Thoracic aorta (tissue), 2 donors: Measurements from ENCODE around the gene PTPRG. TPM values are rescaled to one million over a fixed set of nuclear protein-coding genes. Genes with fewer than 3 reads are reported as not detected.
A peak's percentile ranks its signal among the peaks of the same experiment; 100 is the strongest.

Source experiments
- ATAC-seq: fragments of 150-250 bp; one replicate; pipeline ENCODE4 v1.8.0; 2017; ENCODE audit warnings: low read depth; ENCODE audit not compliant: insufficient number of reproducible peaks, low FRiP score
- DNase-seq: peaks from one replicate; pipeline ENCODE4 v3.0.0-alpha.2; 2020; ENCODE audit warnings: low spot score
- H3K27ac ChIP-seq, 2 donors: fragments of 200-600 bp; sonication (generic); 1 replicate in 1 of 2; 2 replicates in 1 of 2; pipeline ENCODE4 v1.5.1; 2016; ENCODE audit warnings: mild to moderate bottlenecking in 2 of 2, moderate library complexity in 2 of 2
- H3K27me3 ChIP-seq: fragments of 200-600 bp; sonication (generic); replicated peaks from 2 replicates; pipeline ENCODE4 v1.6.0; 2016; ENCODE audit warnings: mild to moderate bottlenecking; ENCODE audit not compliant: insufficient read depth
- H3K36me3 ChIP-seq: fragments of 200-600 bp; sonication (generic); one replicate; pipeline ENCODE4 v1.5.1; 2016
- H3K4me1 ChIP-seq, 2 donors: fragments of 200-600 bp; sonication (generic); 1 replicate in 1 of 2; 2 replicates in 1 of 2; pipeline versions ENCODE4 v1.5.1 to v1.6.0; 2016; ENCODE audit warnings: low read depth in 2 of 2, mild to moderate bottlenecking in 1 of 2; ENCODE audit not compliant: control insufficient read depth in 1 of 2
- H3K4me3 ChIP-seq: fragments of 200-600 bp; sonication (generic); 2 replicates; pipeline ENCODE4 v1.5.1; 2016; ENCODE audit warnings: mild to moderate bottlenecking
- H3K9me3 ChIP-seq: fragments of 200-600 bp; sonication (generic); 2 replicates; pipeline ENCODE4 v1.5.1; 2016
- total RNA-seq, 2 donors: library from RNA; depleted of rRNA; stranded (reverse); fragments of >200 nt; gene quantifications; one replicate each; pipeline versions ENCODE4 v1.1.0 to v1.2.3, GENCODE V29; 2016
- TF ChIP-seq, protein P1 (sequence below): fragments of 200-600 bp; sonication (generic); IDR thresholded peaks from one replicate; pipeline ENCODE4 v1.5.1; 2019; ENCODE audit warnings: antibody characterized with exemption

PTPRG gene
- total RNA-seq, 2 donors from 2014 or later, result 154 to 208 TPM

DNA sequence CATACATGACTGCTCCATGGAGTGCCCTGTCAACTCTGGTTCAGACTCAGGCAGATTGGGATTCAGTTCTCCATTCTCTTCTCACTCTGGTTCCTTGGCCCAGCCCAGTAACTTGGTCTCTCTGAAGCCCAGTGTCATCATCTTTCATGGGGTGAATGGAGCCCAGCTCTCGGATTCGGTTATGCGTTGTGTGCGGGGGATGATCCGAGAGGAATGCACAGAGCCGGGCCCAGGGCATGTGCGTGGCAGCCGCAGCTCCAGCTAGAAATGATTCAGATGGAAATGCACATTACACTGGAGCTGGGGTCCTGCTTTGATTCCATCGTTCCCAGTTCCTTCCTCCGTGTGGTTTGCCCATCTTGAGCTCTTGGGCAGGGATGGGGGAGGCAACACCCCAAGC is 622.6 kb downstream of the PTPRG start:
- no peak overlapping the region for H3K27ac ChIP-seq
- no peaks in the 10 kb centered on the region for H3K27me3 ChIP-seq
- H3K36me3 ChIP-seq, result no peaks in the 10 kb centered on the region
- no peak overlapping the region for H3K4me3 ChIP-seq
- TF ChIP-seq, protein P1, sequence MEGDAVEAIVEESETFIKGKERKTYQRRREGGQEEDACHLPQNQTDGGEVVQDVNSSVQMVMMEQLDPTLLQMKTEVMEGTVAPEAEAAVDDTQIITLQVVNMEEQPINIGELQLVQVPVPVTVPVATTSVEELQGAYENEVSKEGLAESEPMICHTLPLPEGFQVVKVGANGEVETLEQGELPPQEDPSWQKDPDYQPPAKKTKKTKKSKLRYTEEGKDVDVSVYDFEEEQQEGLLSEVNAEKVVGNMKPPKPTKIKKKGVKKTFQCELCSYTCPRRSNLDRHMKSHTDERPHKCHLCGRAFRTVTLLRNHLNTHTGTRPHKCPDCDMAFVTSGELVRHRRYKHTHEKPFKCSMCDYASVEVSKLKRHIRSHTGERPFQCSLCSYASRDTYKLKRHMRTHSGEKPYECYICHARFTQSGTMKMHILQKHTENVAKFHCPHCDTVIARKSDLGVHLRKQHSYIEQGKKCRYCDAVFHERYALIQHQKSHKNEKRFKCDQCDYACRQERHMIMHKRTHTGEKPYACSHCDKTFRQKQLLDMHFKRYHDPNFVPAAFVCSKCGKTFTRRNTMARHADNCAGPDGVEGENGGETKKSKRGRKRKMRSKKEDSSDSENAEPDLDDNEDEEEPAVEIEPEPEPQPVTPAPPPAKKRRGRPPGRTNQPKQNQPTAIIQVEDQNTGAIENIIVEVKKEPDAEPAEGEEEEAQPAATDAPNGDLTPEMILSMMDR, result no peak
- H3K9me3 ChIP-seq, result no peaks in the 10 kb centered on the region
- DNase-seq (no peak), ATAC-seq (no peak)
- H3K4me1 ChIP-seq, result peaks cover 3 to 30% of the 10 kb centered on the region in 2 donors

DNA sequence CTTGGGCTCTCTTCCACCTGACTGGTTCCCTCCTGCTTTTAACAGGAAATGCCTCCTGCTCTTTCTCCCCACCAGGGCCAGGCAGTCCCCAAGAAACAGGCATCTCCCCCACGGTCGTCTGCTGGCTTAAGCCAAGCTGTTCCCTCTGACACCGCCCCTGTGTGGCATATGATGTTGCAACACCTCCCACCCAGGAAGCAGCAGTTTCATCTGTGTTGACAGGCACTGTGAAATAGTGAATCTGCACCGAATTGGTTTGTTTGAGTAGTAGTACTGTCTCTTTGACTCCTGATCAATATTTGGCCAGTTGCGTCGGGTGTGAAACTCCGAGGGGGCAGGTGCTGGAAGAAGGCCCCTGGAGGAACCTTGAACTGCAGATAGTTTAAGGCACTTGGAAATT is 623.2 kb downstream of the PTPRG start:
- ATAC-seq (no peak), DNase-seq (no peak)
- Histone ChIP-seq H3K36me3 (no peaks in the 10 kb centered on the region), H3K4me3 (no peak overlapping the region), H3K27me3 (no peaks in the 10 kb centered on the region), H3K9me3 (no peaks in the 10 kb centered on the region), H3K4me1 (peaks cover 3 to 33% of the 10 kb centered on the region in 2 donors), H3K27ac (peak overlapping the region in 1 of 2 donors; percentile 24)
- TF ChIP-seq, protein P1, result no peak

DNA sequence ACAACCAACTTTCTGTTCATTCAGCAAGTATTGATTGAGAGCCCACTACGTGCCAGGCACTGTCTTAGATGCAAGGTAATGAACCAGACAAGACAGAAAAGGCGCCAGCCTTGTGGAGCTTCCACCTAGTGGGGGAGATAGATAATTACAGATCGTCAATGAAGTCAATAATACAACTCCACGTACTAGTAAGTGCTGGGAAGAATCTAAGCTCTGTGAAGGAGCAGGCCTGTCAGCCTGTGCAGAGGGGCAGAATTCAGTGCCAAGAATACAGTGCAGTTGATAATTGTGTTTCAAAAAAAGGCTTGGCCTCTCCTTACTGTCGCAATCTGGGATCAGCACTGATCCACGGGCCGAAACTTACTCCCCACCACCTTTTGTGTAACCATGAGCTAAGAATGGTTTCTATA is 625.7 kb downstream of the PTPRG start:
- Histone ChIP-seq H3K4me3 (no peak overlapping the region), H3K4me1 (peaks cover 3 to 33% of the 10 kb centered on the region in 2 donors), H3K36me3 (no peaks in the 10 kb centered on the region), H3K27me3 (no peaks in the 10 kb centered on the region), H3K27ac (peak overlapping the region; percentile 2 to 30), H3K9me3 (no peaks in the 10 kb centered on the region)
- TF ChIP-seq, protein P1, result peak; percentile 46
- ATAC-seq (no peak), DNase-seq (no peak)

DNA sequence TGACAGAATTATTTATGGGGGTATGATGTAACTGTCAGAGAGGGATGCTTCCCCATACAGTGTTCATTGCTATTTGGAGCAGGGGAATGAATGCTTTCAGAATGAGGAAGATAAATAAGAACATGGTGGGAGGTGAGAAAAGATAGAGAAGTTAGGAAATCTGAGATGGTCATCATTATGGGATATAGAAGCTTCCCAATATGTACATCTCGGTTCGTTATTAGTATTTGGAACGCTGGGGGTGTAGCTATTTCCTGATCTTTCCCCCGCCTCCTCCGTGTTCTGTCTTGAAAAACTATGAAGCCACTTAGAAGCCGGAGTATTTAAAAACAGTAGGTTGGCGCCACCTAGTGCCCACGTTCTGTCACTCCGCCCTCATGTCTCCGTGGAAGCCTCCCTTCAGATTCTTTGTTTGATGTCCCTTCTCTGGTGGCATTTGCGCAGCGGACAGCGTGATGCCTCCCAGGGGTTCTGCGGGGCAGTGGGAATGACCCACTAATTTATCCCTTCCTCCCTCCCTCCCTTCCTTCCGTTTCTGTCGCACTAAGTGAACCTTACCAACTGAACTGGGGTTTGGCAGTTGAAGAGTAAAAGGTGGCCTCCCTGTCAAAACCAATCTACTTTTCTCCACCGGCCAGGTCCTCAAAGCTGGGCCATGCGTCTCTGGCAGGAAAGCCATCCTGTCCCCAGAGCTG is 627.5 kb downstream of the PTPRG start:
- peaks cover 3 to 33% of the 10 kb centered on the region in 2 donors for H3K4me1 ChIP-seq
- DNase-seq, result peak; percentile 22
- no peaks in the 10 kb centered on the region for H3K27me3 ChIP-seq
- H3K9me3 ChIP-seq, result no peaks in the 10 kb centered on the region
- no peak overlapping the region for H3K27ac ChIP-seq
- peaks cover 8% of the 10 kb centered on the region for H3K36me3 ChIP-seq
- TF ChIP-seq, protein P1, result peak; percentile 86
- peak overlapping the region; percentile 18 for H3K4me3 ChIP-seq
- ATAC-seq, result peak; percentile 54

DNA sequence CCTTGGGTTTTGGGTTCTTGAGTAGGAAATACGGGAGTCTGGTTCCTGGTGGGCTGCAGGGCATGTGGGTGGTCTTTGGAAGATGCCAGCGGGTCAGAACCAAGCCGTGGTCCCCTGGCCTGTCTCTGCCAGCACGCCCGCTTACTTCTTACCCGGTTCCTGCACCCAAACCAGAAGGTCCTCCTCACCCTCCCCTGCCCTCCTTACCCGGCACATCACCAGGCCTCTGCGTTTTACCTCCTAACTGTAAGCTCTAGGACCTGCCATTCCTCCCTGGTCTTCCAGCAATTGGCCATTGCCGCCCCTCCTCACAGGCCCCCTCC is 628.0 kb downstream of the PTPRG start:
- ATAC-seq, result no peak
- Histone ChIP-seq H3K36me3 (peaks cover 12% of the 10 kb centered on the region), H3K27ac (no peak overlapping the region), H3K4me3 (no peak overlapping the region), H3K27me3 (no peaks in the 10 kb centered on the region), H3K9me3 (no peaks in the 10 kb centered on the region), H3K4me1 (peaks cover 3 to 31% of the 10 kb centered on the region in 2 donors)
- TF ChIP-seq, protein P1, result no peak
- DNase-seq, result no peak
